KMS-11 (cell line): ENCODE data around the gene CHPF2.

Experiments
- H2AFZ ChIP-seq: fragments of 200-600 bp; sonication (generic); 2 replicates; pipeline ENCODE4 v1.6.1; 2016; ENCODE audit warnings: antibody characterized with exemption, mixed run types, low read depth
- H3K27ac ChIP-seq: fragments of 200-600 bp; sonication (generic); 2 replicates; pipeline ENCODE4 v1.6.1; 2016; ENCODE audit warnings: mild to moderate bottlenecking, mixed run types
- H3K27me3 ChIP-seq: fragments of 200-600 bp; sonication (generic); 2 replicates; pipeline ENCODE4 v1.6.1; 2017; ENCODE audit warnings: mild to moderate bottlenecking, low read depth, mixed run types, moderate library complexity; ENCODE audit not compliant: insufficient read depth
- H3K36me3 ChIP-seq: fragments of 200-600 bp; sonication (generic); 2 replicates; pipeline ENCODE4 v1.6.1; 2017; ENCODE audit warnings: mild to moderate bottlenecking, mixed run types; ENCODE audit not compliant: insufficient read depth
- H3K4me1 ChIP-seq: fragments of 200-600 bp; sonication (generic); 2 replicates; pipeline ENCODE4 v1.6.1; 2016; ENCODE audit warnings: mild to moderate bottlenecking, low read depth, mixed run types; ENCODE audit not compliant: poor library complexity, severe bottlenecking
- H3K4me2 ChIP-seq: fragments of 200-600 bp; sonication (generic); 2 replicates; pipeline ENCODE4 v1.7.0; 2016; ENCODE audit warnings: mild to moderate bottlenecking, mixed run types
- H3K4me3 ChIP-seq: fragments of 200-600 bp; sonication (generic); IDR thresholded peaks from 2 replicates; pipeline ENCODE4 v1.6.1; 2017; ENCODE audit warnings: low read depth, low read length, mixed read lengths; ENCODE audit not compliant: insufficient read depth
- H3K79me2 ChIP-seq: fragments of 200-600 bp; sonication (generic); 2 replicates; pipeline ENCODE4 v1.6.1; 2016; ENCODE audit warnings: low read depth, mixed run types; ENCODE audit not compliant: insufficient read depth
- H3K9ac ChIP-seq: fragments of 200-600 bp; sonication (generic); 2 replicates; pipeline ENCODE4 v1.6.1; 2016; ENCODE audit warnings: mild to moderate bottlenecking, mixed run types
- H4K20me1 ChIP-seq: fragments of 200-600 bp; sonication (generic); 2 replicates; pipeline ENCODE4 v1.6.1; 2016; ENCODE audit warnings: mild to moderate bottlenecking, mixed run types; ENCODE audit not compliant: insufficient read depth
- CTCF ChIP-seq: fragments of 200-600 bp; sonication (generic); conservative IDR thresholded peaks from 2 replicates; pipeline ENCODE4 v1.6.1; 2017; ENCODE audit warnings: low read depth, mild to moderate bottlenecking, antibody characterized with exemption, low read length, moderate library complexity, mixed read lengths

The CHPF2 gene

GRCh38 chr7:151247611-151248345 lies 15.5 kb downstream of the CHPF2 start:
- H3K79me2 ChIP-seq = no peaks in the 10 kb centered on the region
- H3K36me3 ChIP-seq = no peaks in the 10 kb centered on the region
- H3K4me2 ChIP-seq = peak overlapping the region; percentile 66
- H3K9ac ChIP-seq = no peak overlapping the region
- no peaks in the 10 kb centered on the region for H4K20me1 ChIP-seq
- H3K27me3 ChIP-seq = peaks cover 87% of the 10 kb centered on the region
- no peak overlapping the region for H3K27ac ChIP-seq
- H2AFZ ChIP-seq = peak overlapping the region; percentile 55
- TF ChIP-seq CTCF = no peak
- no peak overlapping the region for H3K4me3 ChIP-seq
- peaks cover 28% of the 10 kb centered on the region for H3K4me1 ChIP-seq

- Histone ChIP-seq H3K27ac (no peak within 1 kb of the TSS), H3K4me2 (peak within 1 kb of the TSS; percentile 66), H4K20me1 (no peaks in the 10 kb centered on the region), H3K4me3 (no peak within 1 kb of the TSS), H3K27me3 (peaks cover 94% of the 10 kb centered on the region), H3K36me3 (no peaks in the 10 kb centered on the region), H3K4me1 (peaks cover 23% of the 10 kb centered on the region), H2AFZ (peak within 1 kb of the TSS; percentile 55), H3K79me2 (no peaks in the 10 kb centered on the region), H3K9ac (no peak within 1 kb of the TSS)
- no peak for TF ChIP-seq CTCF
These were observed 16.2 kb downstream of the CHPF2 start, which contains the start of gene SMARCD3 for GRCh38 chr7:151248346-151249033. SMARCD3 (minus strand) TSS chr7:151248694; CDS start chr7:151248562, 132 bp downstream.

- Histone ChIP-seq H3K9ac (no peak overlapping the region), H3K4me1 (peaks cover 16% of the 10 kb centered on the region), H3K4me2 (peak overlapping the region; percentile 66), H3K79me2 (no peaks in the 10 kb centered on the region), H2AFZ (peak overlapping the region; percentile 55), H3K36me3 (no peaks in the 10 kb centered on the region), H3K27ac (no peak overlapping the region), H3K27me3 (peaks cover 95% of the 10 kb centered on the region), H3K4me3 (no peak overlapping the region), H4K20me1 (no peaks in the 10 kb centered on the region)
- no peak for TF ChIP-seq CTCF
These were observed 16.9 kb downstream of the CHPF2 start for GRCh38 chr7:151249034-151249731.

- Histone ChIP-seq H4K20me1 (no peaks in the 10 kb centered on the region), H2AFZ (no peak overlapping the region)
- TF ChIP-seq CTCF = no peak
These were observed 17.4 kb downstream of the CHPF2 start for GRCh38 chr7:151249732-151250072.

More at GRCh38 chr7:151249732-151250072, 17.4 kb downstream of the CHPF2 start:
- Histone ChIP-seq H3K4me1 (peaks cover 11% of the 10 kb centered on the region), H3K4me3 (no peak overlapping the region), H3K27me3 (peaks cover 95% of the 10 kb centered on the region), H3K9ac (no peak overlapping the region), H3K27ac (no peak overlapping the region), H3K79me2 (no peaks in the 10 kb centered on the region), H3K4me2 (peak overlapping the region; percentile 66; the same call in 1 of the 2 replicates), H3K36me3 (no peaks in the 10 kb centered on the region)
